KG1 (cell line): ENCODE data around the gene LOXHD1.

Experiments
- DNase-seq: peaks from one replicate; lab custom pipeline; 2025; lab: John Stamatoyannopoulos, UW

LOXHD1 gene

DNA sequence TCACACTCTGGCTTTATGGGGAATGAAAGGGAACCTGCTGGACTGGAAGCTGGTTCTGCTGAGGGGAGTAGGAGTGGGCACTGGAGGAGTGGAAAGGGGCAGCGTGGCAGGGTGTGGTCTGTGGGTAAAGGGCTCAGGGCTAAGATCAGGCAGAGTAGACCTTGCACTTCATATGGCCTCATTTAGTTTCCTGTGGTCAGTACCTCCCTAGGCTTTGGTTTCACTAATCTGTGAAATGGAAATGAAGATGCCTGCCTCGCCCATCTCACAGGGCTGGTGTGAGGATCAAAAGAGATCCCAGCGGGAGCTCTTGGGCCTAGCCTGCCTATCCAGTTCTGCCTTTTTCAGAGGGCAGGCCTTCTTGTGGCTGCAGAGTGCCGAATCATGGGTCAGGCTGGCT, 208.7 kb downstream of the LOXHD1 start:
- no peak for DNase-seq

DNA sequence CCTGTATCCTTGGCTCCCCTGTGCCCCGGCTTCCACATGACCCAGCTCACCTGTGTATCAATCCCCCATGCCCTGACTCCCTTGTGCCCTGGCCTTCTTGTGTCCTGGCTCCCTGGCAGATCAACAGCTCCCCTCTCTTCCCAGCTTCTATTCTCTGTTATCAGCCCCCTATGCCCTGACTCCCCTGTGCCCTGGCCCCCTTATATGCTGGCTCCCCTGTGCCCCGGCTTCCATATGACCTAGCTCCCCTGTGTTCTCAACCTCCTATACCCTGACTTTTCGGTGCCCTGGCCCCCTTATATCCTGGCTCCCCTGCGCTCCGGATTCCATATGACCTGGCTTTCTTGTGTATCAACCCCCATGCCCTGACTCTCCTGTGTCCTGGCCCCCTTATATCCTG, 209.2 kb downstream of the LOXHD1 start:
- DNase-seq: no peak

DNA sequence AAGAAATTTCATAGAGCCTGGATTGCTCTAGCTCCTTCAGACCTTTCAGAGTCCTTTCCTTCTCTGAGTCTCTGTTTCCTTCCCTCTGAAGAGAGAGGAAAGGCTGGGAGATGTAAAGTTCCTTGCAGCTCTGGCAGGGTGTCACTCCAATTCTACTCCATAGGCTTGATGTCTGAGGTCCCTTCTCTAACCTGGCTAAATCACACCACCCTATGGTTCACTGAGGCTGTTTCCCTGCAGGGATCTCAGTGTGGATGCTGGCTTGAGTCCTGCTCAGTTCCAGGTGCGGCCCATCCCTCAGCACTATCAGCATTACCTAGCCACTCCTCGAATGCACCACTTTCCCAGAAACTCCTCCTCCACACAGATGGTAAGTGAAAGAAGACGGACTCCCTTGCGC, 209.7 kb downstream of the LOXHD1 start:
- no peak for DNase-seq

DNA sequence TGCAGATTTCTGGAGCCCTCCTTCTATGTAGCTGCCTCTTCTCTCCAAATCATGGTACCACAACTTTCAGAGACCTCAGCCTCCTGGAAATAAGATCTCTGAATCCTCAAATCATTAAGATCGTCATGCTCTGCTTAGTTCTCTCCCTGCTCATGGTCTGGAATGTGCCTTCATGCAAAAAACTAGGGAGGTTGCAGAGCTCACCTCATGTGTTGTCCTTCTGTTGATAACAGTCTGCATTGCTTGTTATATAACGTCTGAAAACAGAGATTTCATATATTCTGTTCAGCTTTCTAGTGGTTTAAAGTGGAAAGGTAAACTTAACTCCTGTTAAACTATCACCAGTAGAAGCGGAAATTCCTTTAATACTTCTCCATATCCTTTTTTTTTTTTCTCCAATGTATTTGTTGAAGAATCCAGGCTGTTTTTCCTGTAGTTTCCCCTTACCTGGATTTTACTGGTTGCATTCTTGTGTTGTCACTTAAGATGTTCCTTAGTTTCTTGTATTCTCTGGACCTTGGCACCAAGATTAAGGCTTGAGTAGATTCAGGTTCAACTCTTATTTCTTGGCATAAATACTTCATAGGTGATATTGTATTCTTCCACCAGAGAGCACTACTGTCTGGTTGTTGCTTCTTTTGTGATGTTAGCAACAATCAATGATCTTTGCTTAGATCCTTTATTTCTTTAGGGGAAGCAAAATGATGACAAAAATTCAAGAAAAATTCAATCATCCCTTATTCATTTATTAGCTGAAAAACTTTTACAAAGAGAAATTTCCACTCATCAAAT, 211.3 kb downstream of the LOXHD1 start:
- DNase-seq: no peak

DNA sequence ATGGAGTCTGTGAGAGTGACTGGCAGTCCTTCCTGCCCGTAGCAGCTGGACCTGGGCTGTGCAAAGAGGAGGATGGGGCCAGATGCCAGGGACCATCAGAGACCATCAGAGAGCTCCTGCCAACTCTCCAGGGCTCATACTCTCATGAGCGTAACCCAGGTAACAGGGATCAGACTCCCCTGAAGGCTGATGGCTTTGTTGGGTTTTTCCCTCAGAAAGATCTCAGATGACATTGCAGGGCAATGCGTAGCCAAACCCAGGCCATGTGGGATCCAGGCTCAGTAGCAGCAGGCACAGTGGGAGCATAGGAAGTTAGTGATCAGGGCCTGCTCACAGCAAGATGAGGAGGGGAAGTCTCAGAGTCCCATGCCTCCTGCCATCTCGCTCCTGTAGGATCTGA, 218.0 kb downstream of the LOXHD1 start:
- DNase-seq: no peak

DNA sequence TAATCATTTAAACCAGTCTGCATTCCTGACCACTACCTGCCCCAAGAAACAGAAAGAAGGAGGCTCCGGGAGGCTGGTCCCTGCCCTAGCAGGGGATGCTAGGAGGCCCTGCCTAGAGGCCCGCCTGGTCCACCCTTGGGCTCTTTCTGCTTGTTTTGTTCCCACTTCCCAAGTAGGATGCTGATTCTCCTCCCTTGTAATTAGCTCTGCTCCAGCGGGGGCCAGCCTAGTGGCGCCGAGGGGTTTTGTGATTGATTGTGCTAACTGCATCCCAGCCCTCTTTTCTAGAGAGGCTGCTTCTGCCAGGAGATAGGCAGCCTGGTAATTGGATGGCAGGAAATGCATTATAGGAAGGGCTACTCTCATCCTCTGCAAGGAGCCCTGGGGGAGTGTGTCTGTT, 220.0 kb downstream of the LOXHD1 start:
- no peak for DNase-seq

DNA sequence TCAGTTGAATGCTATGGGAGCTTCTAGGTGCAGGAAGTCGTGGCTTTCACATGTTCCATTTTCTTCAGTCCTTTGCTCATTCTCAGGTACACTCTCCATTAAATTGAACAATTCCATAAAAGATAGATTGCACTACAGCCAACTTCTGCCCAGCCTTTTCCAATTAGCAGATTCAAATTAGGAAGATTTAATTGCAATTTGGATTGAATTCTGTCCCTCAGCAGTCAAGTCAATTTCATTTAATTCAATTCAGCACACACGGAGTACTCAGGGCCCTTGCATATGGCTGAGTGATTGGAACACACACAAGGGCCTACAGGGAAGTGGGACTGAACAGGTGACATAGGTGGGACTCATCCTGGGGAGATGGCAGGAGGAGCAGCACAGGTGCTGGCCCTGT, 220.4 kb downstream of the LOXHD1 start:
- no peak for DNase-seq

DNA sequence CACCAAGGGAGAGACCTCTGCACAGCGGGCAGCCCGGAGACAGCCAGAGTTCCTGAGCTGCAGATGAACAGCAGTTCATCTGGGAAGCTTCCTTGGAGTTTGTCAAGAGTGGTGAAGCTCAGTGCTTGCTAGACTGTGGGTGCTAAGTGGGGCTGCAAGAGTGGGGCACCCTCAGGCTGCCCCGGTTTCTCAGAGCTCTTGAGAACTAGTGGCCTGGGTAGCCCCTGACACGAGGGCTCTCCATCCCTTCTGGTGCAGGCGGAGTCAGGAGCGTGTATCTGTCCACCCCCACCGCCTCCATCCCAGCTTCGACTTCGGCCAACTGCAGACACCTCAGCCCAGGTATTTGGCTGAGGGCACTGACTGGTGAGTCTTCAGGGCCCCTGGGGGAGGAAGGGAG, 222.0 kb downstream of the LOXHD1 start:
- no peak for DNase-seq

DNA sequence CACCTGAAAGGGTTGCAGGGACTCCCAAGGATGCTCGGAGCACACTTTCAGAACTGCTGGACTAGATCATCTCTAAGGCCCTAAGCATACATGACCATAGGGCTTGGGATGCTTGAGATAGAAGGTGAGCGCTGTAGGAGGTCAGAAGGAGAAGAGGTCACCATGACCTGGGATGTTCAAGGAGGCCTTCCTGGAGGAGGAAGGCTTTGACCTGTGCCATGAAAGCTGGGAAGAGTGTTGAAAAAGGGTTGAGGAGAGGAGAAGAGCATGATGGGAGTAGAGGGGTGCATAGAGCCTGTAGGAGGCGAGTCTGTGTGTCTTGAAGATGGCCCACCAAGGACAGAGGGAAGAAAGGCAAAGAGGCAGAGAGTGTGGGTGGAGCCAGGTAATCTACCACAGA, 222.4 kb downstream of the LOXHD1 start:
- DNase-seq: no peak

DNA sequence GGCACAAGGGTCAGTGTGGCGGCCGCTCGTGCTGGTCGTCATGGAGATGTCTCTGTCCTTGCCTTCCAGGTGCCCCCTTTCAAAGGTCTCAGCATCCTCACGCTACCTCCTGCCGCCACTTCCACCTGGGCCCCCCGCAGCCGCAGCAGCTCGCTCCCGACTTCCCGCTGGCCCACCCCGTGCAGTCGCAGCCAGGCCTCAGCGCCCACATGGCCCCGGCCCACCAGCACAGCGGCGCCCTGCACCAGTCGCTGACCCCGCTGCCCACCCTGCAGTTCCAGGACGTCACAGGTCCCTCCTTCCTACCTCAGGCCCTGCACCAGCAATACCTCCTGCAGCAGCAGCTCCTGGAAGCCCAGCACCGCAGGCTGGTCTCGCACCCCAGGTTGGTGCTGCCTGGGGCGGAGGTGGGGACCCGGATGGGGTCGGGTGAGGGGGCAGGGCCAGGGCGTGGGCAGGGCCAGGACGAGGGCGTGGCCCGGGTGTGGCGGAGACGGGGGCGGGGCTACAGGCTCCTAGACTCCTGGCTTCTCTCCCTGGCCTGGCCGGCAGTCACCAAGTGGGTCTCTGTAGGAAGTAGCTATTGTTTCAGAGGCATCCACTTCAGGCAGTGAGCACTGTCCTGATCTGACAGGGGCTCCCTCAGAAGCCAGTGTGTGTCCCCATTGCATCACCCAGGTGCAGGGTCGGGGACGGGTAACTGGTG, 223.7 kb downstream of the LOXHD1 start:
- no peak for DNase-seq

DNA sequence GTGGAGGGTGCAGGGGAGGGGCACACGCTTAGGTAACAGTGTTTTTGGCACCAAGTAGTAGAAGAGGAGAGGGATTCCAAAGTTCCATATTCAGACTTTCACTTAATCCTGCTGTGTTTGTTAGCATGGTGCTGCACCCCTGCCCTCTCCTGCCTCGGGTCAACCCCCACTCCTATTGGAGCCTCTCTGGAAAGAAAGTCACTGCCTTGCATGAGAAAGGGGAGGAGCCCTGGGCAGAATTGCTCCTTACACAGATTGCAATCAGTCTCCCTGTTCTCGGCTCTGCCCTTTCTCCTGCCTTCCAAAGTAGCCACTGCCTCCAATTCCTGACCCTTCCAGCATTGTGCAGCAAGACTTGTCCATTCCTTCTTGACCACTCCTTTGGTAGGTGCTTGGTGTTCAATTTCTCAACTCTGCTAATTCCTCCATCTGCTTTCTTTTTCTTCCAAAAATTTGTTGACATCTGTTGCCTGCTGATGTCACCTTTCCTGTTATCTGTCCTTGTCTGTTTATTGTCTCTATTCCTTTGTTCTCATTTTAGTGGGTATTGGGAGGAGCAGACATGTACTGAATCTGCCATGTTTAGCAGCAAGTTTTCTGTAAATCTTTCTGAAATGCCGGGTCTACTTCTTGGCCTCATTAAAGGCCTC, 225.4 kb downstream of the LOXHD1 start:
- no peak for DNase-seq

DNA sequence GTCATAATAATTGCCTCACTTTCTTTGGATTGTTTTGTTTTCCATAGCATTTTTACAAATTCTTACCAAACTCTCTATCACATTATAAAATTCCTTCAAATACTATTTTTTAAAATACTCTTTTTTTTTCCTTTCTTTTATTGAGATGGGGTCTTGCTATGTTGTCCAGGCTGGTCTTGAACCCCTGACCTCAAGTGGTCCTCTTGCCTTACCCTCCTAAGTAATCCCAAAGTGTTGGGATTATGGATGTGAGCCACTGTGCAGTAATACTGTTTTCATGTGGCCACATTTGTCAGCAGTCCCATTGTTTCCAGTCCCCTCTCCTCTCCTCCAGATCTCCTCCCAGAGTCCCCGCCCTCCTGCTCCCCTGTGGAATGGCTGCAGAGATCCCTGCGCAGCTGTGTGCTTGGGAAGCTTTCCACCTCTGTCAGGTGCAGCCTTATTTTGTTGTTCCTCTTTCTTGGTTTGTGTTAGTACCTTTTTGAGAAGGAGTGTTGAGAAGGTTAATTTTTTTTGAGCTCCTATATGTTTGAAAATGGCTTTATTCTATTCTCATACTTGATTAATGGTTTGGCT, 227.3 kb downstream of the LOXHD1 start:
- no peak for DNase-seq

DNA sequence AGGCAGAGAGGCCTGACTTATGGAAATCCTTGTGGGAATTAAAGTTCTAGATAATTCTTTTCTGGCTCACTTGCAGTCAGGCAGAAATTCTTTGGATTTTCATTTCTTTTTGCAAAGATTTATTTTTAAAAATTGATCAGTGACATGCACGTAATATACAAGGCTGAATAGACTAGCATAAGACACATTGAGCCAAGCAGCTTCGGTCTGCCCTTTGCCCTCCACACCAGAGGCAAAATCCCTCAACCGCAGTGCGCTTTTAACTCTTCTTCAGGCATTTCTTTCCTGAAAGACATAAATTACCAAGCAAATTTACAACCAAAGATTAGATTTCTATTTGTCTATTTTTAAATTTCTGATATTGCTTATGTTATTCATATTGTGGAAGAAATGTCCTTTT, 227.9 kb downstream of the LOXHD1 start:
- no peak for DNase-seq

DNA sequence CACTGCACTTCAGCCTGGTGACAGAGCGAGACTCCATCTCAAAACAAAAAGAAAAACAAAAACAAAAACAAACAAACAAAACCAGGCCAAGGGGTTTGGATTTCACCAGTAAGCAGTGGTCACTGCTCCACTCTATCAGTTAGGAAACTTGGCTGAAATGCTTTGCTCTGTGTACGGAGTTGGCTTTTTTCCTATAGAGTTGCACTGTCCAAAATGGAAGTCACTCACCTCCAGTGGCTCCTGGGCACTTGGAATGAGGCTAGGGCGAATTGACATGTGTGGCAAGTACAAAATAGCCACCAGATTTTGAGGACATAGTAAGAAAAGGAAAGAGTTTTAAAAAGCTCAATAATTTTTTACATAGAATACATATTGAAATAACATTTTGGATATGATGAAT, 228.7 kb downstream of the LOXHD1 start:
- no peak for DNase-seq

DNA sequence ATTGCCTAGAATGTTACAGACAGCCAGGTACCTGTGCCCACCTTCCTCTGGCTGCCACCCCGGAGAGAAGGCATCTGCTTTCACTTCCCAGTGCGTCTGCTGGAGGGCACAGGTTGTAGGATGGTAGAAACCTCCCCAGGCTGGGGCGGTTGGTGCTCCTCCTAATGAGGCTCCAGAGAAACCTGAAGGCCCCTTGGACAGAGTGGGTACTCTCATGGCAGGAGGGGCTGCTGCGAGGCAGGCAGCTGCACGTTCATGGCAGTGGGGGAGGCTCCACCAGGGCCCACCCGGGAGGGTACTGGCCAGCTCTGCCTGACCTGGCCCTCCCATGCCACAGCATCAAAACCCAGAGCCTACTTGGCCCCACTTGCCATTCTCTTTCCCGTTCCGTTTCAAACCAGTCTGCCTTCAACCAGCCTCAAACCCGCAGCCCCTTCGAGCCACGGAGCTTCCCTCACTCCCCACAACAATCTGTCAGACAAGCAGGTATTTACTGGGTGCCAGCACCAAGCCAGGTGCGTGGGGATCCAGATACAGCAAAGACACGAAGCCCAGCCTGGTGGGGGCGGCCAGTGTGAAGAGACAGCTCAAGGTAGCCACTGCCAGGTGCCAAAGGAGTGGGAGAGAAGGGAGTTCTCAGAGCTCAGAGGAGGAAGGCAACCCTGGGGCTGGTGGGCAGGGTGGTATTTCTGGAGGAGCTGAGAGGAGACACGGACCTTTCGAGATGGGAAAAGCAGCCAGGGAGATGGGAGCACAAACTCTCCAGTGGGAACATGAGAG, 229.6 kb downstream of the LOXHD1 start:
- DNase-seq: no peak
